HG03571 (cell line): ENCODE measurements around the gene RHOT1.
"Not testable (repeated sequence)": the region's sequence is repeated elsewhere in the genome, so short reads cannot be mapped to it uniquely, and the experiment has no call there.

Experiments
- ATAC-seq: cut with Tn5 transposase; IDR thresholded peaks from one replicate; pipeline ENCODE4 v1.9.1; 2021; ENCODE audit not compliant: unreplicated experiment

The RHOT1 gene

DNA sequence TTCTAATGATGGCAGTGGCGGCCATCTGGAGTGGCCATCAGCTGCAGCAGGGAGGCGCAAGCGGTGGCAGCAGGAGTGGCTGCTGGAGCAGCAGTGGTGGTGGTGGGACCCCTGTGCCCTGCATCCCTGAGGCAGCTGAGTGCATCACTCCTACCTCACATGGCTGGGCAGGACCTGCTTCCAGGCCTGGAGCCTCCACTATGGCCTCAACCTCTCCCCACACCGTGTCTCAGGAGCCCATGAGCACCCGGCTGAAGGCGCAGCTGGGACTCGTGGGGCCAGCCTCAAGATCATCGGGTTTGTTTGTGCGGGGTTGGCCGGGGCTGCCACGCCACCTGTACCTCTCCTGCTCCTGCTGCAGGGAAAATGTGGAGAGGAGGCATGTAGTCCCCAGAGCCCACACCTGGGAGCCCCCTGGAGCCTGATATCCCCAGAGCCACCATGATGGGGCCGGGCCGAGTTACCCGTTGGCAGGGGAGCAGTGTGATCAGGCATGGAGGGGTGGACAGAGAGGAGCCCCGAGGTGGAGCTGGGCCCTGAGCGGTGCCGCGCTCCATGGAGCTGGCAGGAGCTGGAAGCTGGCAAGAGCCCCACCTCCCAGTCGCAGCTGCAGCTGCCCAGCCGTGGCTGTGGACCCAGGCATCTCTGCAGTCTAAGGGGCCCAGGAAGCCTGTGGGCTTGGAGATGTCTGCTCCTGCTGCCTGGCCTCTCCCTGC, 16.7 kb downstream of the RHOT1 start:
- no peak for ATAC-seq

DNA sequence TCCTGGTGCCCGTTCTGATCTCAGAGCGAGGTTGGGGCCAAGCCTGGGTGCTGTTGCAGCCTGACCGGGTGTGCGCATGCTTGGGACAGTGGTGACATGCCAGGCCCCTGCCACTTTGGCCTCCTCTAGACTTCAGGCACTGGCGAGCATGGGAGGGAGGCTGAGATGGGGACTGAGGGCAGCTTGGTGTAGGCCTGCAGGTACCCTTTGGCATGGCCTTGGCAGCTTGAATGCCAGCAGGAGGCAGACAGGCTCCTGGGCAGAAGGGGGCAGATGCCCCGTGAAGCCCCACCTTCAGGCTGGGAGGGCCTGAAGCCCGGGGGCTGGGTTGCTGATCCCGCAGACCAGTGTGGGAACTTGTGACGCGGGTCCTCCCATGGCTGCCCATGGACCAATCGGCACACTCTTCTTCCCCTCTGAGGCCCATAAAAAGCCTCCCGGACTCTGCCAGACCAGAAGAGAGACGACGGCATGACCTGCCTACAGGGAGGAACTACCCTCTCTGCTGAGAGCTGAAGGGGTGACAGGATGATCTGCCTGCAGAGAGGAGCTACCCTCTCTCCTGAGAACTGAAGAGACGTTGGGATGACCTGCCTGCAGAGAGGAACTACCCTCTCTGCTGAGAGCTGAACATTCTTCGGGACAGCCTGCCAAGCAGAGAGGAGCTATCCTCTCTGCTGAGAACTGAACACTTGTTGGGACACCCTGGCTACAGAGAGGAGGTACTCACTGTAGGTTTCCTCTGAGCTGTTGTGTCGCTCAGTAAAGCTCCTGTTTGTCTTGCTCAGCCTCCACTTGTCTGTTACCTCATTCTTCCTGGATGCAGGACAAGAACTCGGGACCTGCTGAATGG, 17.5 kb downstream of the RHOT1 start:
- ATAC-seq: no peak

DNA sequence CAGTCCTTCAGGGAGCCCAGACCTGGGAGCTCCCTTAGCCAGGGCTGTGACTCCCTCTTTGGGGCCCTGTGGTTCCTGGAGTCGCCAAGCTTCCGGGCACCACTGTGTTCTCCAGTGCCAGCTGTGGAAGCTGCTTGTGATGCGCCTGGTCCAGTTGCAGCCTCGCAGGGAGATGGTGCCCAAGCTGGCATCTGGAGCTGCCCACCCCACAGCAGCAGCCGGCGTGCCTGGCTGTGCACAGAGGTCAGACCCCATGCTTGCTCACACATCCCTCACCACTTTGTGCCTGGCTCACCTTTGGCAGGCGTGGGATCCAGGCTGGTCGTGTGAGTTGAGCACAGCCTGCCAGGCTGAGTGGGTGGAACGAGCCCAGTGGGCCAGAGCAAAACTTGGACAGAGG, 18.2 kb downstream of the RHOT1 start:
- no peak for ATAC-seq

DNA sequence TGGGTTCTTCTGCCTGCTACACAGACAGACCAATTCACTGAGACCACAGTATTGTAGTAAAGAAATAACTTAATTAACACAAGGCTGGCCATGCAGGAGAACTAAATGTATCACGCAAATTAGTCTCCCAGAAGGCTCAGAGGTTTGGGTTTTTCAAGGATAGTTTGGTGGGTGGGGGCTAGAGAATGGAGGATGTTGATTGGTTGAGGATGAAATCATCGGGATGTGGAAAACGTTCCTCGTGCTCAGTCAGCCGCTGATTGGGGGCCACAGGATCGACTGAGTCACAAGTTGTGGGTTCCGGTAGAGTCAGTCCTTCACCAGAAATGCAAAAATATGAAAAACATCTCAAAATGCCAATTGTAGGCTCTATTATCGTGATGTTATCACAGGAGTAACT, 18.7 kb downstream of the RHOT1 start:
- no peak for ATAC-seq

DNA sequence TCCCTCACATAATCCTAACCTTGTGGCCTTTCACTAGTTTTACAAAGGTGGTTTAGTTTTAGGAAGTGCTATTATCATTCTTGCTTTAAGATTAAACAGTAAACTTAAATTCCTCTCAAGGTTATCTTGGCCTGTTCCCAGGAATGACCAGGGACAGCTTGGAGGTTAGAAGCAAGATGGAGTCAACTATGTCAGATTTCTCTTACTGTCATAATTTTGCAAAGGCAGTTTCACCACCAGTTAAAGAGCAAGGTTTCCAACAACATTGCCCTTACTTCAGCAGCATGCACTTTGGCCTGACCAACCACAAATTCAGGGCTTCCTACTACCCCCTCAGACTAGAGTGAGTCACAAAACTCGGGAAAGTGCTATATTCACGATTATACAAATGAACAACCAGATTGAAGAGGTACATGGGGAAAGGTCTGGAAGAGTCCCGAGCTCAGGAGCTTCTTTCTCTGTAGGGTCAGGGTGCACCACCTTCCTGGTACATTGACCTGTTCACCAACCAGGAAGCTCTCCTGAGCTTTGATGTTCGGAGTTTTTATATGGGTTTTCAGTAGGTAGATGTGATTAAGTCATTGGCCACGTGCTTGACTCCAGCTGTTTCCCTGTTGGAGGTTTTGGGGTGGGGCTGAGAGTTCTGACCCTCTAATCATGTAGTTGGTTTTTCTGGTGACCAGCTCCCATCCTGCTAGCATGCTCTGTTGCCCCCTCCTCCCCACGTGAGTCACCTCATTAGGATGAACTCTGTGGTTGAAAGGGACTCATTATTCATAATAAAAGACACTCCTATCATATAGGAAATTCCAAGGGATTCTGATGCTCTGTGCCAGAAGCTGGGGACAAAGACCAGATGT, 19.4 kb downstream of the RHOT1 start:
- ATAC-seq: no peak

DNA sequence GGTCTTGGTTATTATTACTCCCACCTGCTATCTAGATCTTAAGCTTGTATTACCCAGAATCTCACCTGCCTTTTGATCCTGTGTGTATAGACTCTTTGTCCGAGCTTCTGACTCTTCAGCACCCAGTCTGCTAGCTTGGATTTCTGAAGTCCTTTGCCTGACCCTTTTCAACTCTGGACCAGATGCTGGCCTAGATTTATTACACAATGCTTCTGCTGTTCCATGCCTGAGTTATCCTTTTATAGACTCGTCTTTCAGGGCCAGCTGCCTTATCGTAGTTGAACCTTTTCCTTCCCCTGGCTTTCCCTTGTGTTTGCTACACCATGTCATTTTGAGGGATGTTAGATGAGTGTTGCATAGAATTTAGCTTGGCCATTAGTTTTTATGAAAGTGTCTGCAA, 32.6 kb downstream of the RHOT1 start:
- ATAC-seq: no peak

DNA sequence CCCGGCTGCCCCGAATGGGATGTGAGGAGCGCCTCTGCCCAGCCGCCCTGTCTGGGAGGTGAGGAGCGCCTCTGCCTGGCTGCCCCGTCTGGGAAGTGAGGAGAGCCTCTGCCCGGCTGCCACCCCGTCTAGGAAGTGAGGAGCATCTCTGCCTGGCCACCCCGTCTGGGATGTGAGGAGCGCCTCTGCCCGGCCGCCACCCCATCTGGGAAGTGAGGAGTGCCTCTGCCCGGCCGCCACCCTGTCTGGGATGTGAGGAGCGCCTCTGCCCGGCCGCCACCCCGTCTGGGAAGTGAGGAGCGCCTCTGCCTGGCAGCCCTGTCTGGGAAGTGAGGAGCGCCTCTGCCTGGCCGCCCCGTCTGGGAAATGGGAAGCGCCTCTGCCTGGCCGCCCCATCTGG, 36.4 kb downstream of the RHOT1 start:
- not testable (repeated sequence) for ATAC-seq

DNA sequence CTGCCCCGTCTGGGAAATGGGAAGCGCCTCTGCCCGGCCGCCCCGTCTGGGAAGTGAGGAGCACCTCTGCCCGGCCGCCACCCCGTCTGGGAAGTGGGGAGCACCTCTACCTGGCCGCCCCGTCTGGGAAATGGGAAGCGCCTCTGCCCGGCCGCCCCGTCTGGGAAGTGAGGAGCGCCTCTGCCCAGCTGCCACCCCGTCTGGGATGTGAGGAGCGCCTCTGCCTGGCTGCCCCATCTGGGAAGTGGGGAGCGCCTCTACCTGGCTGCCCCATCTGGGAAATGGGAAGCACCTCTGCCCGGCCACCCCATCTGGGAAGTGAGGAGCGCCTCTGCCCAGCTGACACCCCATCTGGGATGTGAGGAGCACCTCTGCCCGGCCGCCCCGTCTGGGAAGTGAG, 36.8 kb downstream of the RHOT1 start:
- ATAC-seq: not testable (repeated sequence)

DNA sequence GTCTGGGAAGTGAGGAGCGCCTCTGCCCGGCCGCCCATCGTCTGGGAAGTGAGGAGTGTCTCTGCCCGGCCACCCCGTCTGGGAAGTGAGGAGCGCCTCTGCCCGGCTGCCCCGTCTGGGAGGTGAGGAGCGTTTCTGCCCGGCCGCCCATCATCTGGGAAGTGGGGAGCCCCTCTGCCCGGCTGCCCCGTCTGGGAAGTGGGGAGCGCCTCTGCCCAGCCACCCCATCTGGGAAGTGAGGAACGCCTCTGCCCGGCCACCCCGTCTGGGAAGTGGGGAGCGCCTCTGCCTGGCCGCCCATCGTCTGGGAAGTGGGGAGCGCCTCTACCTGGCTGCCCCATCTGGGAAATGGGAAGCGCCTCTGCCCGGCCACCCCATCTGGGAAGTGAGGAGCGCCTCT, 37.2 kb downstream of the RHOT1 start:
- not testable (repeated sequence) for ATAC-seq

DNA sequence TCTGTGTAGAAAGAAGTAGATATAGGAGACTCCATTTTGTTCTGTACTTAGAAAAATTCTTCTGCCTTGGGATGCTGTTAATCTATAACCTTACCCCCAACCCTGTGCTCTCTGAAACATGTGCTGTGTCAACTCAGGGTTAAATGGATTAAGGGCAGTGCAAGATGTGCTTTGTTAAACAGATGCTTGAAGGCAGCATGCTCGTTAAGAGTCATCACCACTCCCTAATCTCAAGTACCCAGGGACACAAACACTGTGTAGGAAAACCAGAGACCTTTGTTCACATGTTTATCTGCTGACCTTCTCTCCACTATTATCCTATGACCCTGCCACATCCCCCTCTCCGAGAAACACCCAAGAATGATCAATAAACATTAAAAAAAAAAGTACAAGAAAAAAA, 38.0 kb downstream of the RHOT1 start:
- not testable (repeated sequence) for ATAC-seq

DNA sequence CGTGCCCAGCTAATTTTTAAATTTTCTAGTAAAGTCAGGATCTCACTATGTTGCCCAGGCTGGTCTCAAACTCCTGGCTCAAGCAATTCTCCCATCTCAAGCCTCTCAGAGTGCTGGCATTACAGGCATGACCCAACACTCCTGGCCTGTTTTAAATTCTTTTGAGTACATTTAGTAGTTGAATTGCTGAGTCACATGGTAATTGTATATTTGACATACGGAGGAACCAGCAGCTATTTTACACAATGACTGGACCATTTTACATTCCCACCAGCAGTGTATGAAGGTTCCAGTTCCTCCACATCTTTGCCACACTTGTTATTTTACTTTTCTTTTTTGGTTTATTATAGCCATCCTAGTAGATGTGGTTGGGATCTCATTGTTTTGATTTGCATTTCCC, 43.6 kb downstream of the RHOT1 start:
- no peak for ATAC-seq

DNA sequence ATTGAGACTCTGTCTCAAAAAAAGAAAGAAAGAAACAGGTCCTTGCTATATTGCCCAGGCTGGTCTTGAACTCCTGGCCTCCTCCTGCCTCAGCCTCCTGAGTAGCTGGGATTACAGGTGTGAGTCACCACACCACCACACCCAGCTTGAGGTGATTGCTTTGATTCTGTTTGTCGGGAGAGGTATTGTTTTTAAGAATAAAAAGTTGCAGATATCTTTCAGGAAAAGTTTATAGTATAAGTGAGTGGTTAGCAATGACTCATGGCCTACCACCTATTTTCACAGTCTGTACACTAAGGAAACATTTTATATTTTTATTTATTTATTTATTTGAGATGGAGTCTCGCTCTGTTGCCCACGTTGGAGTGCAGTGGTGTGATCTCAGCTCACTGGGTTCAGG, 45.0 kb downstream of the RHOT1 start:
- ATAC-seq: no peak

DNA sequence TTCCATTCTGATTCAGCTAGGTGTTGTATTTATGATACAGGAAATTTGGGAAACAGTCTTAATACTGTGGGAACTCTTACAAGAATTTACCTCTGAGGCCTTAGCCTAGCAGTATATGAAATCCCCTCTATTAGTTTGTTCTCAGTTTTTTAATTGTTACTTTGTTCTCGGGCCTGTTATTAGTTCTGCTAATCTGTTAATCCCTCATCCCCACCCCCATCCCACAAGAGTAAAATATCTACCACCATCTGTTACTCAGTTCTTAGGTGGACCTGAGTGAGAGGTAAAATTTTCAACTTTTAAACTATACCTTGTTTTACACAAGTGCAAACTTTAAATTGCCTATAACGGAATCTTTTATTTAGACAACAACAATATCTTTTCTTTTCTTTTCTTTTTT, 47.0 kb downstream of the RHOT1 start:
- no peak for ATAC-seq

DNA sequence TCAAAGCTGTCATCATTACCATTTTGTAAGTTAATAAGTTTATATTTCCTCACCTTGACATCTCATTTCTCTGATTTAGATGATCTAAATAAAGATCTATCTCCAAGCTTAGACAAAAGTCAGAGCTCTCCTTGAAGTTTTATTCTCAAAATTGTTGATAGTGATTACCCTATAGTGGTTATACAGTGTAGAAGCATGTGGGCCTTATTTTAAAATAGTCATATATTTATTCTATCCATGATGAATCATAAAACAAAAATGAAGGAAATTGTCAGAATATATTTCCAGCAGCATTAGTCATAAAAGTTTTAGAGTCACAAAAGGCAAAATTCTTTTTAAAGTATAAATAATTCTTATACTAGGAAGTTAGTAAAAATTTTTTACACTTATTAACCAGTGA, 49.0 kb downstream of the RHOT1 start:
- no peak for ATAC-seq

DNA sequence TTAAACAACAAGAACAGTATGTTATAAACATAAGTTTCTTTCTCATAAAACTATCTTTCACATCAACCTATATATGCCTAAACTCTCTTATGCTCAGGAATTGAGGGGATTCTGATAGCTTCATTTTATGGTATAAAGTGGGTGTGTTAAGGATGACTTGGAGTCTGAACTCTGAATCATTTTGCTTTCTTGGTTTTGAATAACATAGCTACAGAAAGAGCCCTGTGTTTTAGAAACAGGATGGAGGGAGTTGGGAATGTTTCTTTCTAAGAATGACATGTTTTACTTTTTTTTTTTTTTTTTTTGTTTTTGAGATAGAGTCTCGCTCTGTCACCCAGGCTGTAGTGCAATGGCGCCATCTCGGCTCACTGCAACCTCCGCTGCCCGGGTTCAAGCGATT, 50.1 kb downstream of the RHOT1 start:
- no peak for ATAC-seq

DNA sequence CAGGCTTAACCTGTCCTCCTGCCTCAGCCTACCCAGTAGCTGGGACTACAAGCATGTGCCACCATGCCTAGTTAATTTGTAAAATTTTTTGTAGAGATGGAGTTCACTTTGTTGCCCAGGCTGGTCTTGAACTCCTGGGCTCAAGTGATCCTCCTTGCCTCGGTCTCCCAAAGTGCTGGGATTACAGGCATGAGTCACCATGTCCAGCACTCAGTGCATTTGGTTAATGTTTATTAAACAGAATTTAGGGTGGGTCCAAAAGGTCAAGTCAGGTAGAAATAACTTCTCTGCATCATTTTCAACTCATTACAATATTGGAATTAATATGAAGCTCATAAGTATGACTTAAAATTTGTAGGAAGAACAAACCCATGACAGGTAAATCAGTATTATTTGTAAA, 55.7 kb downstream of the RHOT1 start:
- no peak for ATAC-seq

DNA sequence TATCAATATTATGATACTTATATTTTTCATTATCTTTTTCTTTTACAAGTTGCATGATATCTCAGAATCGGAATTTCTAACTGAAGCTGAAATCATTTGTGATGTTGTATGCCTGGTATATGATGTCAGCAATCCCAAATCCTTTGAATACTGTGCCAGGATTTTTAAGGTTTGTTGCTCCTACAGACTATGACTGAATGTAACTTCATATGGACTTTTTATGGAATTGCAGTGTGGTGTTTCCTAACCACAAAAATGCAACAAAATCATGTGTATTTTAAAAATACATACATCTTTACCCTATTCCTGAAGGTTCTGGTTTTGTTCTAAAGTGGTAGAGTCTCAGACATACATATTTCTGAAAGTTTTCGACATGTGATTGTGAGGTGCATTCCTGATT, 64.6 kb downstream of the RHOT1 start:
- ATAC-seq: no peak

DNA sequence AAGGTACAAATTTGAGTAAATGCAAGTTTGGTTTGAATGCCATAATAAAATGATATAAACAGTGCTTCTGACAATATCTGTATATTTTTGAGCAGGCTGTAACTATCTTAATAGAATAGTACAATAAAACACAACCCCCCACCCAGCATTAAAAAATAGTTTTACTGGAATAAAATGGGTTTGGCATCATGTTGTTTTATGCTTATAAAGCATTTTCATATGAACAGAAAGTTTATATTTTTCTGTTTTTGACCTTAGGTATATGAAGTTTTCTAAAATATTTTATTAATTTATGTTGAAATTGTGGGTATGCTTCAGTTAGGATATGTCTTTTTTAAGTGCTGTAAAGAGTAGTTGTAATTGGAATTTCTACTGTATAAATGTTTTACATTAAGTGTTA, 66.1 kb downstream of the RHOT1 start:
- no peak for ATAC-seq

DNA sequence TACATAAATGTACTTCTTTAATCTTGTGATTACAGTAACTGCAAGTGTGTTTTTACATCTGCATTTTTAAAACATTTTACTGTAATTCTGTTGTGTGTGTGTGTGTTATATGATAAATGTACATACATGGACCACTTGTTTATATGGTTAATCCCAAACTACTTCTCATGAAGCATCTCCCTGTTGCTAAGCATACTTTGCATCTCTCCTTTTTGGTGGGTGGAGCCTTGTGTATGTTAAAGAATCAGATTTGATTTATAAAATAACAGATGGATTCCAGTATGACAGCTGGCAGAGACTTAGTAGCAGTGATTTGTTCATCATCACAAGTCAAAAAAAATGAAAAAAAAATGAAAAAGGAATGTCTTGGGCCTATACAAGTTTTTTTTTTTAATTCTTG, 67.3 kb downstream of the RHOT1 start:
- ATAC-seq: no peak

DNA sequence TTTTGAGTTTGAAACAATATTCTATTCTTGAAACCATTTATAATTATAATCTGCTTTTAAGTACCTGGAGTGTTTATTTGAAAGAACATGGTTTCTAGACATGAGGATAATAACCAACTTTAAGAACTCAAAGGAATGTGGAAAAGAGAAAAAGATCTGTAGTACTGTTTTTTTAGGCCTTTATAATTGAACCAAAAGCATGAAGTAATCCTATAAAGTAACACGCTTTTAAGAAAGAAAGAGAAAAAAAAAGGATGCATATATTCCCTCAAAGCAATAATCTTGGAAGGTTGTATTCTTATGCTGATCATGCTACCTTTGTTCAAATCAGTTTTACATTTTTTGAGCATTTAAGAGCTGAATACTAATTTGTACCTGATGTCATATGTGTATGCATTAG, 69.4 kb downstream of the RHOT1 start:
- no peak for ATAC-seq

DNA sequence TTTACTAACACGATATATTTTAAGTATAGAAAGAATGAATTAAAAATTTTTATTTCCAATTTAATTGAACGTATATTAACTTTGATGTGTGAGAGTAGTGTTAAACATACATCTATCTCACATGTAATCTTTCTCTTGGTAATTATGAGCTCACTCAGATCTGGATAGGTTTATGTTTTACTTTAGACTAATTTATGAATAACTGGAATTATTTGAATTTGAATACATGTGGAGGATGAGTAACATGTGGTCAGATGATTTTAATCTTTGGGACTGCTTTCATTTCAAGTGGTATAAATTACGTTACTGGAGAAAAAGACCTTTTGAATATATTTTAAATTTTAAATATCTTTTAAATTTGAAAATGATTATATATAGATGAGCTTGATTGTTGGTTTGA, 73.4 kb downstream of the RHOT1 start:
- ATAC-seq: no peak

DNA sequence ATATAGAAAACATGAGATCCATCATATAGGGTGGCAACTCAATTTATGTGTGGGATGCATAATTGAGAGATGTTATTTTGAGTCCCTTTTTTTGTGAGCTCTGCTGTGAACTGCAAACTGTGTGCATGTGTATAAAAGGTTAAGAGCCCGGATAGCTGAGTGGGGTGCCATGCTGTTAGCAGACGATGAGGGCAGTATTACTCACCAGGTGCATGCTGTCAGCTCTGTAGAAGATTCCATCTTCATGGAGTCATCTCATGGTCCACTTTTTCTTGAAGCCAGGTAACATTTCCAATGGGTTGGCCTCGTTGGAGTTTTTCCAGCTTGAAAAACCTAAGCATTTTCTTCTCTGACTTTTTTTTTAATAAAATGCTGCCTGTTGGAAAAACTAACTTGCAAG, 80.3 kb downstream of the RHOT1 start:
- ATAC-seq: no peak
